Endothelial cell of umbilical vein (primary cell): ENCODE measurements around the gene RFWD3. TPM values are rescaled to one million over a fixed set of nuclear protein-coding genes. Genes with fewer than 3 reads are reported as not detected.

ENCODE experiments used
- BruUV-seq: library from RNA; stranded (reverse); fragments of 400-500 nt; replicated peaks from 2 replicates; lab custom pipeline; 2021; lab: Mats Ljungman, UMichigan
- CTCF ChIA-PET: fragments of 300-600, 350-600 bp; sonication (Branson Sonifier 250); formaldehyde crosslinking; loops from one replicate; lab custom pipeline; 2021; ENCODE audit warnings: antibody characterized with exemption, inconsistent platforms; lab: Charles Lee
- POLR2A ChIA-PET: fragments of 300-600, 350-600 bp; sonication (Branson Sonifier 250); formaldehyde crosslinking; loops from one replicate; lab custom pipeline; 2021; ENCODE audit warnings: antibody characterized with exemption, inconsistent platforms; lab: Charles Lee
- DNase-seq: peaks from one replicate; pipeline ENCODE4 v3.0.0-alpha.2; 2011; ENCODE audit warnings: low read depth, low spot score
- FAIRE-seq: peaks from 2 replicates; lab custom pipeline; 2011; peaks lifted over from hg19 to GRCh38; lab: Jason Lieb, UNC
- H2AFZ ChIP-seq: 2 replicates; pipeline ENCODE4 v1.6.0; 2012; ENCODE audit warnings: low read depth, low read length, control low read depth, inconsistent platforms
- H3K27ac ChIP-seq: 2 replicates; pipeline ENCODE4 v1.5.1; 2011; ENCODE audit warnings: low read depth, mild to moderate bottlenecking, control low read depth, low read length, moderate library complexity; ENCODE audit not compliant: insufficient read depth
- H3K27me3 ChIP-seq, 2 experiments: 2 replicates each; pipeline versions ENCODE4 v1.6.0 to v1.6.1; 2011; ENCODE audit warnings: low read length in 2 of 2, mixed read lengths in 1 of 2; ENCODE audit not compliant: control insufficient read depth in 2 of 2, insufficient read depth in 2 of 2
- H3K36me3 ChIP-seq, 2 experiments: 2 replicates in 1 of 2; 3 replicates in 1 of 2; pipeline ENCODE4 v1.5.1; 2011; ENCODE audit warnings: low read length in 2 of 2, mild to moderate bottlenecking in 1 of 2, moderate library complexity in 1 of 2; ENCODE audit not compliant: control insufficient read depth in 2 of 2, insufficient read depth in 2 of 2; ENCODE audit errors: extremely low read depth in 1 of 2
- H3K4me1 ChIP-seq: 3 replicates; pipeline ENCODE4 v1.5.1; 2011; ENCODE audit warnings: mild to moderate bottlenecking, low read length; ENCODE audit not compliant: control insufficient read depth, insufficient read depth; ENCODE audit errors: extremely low read depth
- H3K4me2 ChIP-seq: 2 replicates; pipeline ENCODE4 v1.6.1; 2011; ENCODE audit warnings: low read length, control low read depth, mixed read lengths; ENCODE audit not compliant: insufficient read depth
- H3K4me3 ChIP-seq, 3 experiments: fragments of 200-600 bp in 1 of 3; sonication (generic), shearing (Covaris generic) in 1 of 3; replicated peaks in 1 of 3; 2 replicates each; pipeline ENCODE4 v1.5.1; 2011 to 2016; ENCODE audit warnings: control low read depth in 3 of 3, low read length in 3 of 3, mild to moderate bottlenecking in 2 of 3, inconsistent platforms in 1 of 3, low read depth in 1 of 3, moderate library complexity in 1 of 3; ENCODE audit not compliant: insufficient read depth in 1 of 3
- H3K79me2 ChIP-seq: 2 replicates; pipeline ENCODE4 v1.6.0; 2012; ENCODE audit warnings: low read length, inconsistent platforms; ENCODE audit not compliant: control insufficient read depth, insufficient read depth
- H3K9ac ChIP-seq: replicated peaks from 2 replicates; pipeline ENCODE3; 2011; ENCODE audit warnings: low read length, control low read depth; ENCODE audit not compliant: insufficient read depth; ENCODE audit errors: extremely low read depth
- H3K9me1 ChIP-seq: replicated peaks from 3 replicates; pipeline ENCODE4 v1.6.0; 2011; ENCODE audit warnings: mild to moderate bottlenecking, low read length; ENCODE audit not compliant: control insufficient read depth, insufficient read depth; ENCODE audit errors: extremely low read depth
- H3K9me3 ChIP-seq: replicated peaks from 2 replicates; pipeline ENCODE4 v1.5.1; 2012; ENCODE audit warnings: low read length, inconsistent platforms; ENCODE audit not compliant: control insufficient read depth, insufficient read depth
- H4K20me1 ChIP-seq: replicated peaks from 2 replicates; pipeline ENCODE3; 2011; ENCODE audit warnings: mild to moderate bottlenecking, low read length; ENCODE audit not compliant: control insufficient read depth, insufficient read depth; ENCODE audit errors: extremely low read depth
- CTCF ChIP-seq, 2 donors: IDR thresholded peaks; 1 replicate in 1 of 2; 2 replicates in 1 of 2; pipeline ENCODE4 v1.5.1; 2011; ENCODE audit warnings: low read length in 2 of 2, mild to moderate bottlenecking in 2 of 2, moderate library complexity in 2 of 2, control low read depth in 1 of 2, inconsistent platforms in 1 of 2, low read depth in 1 of 2; ENCODE audit not compliant: insufficient read depth in 1 of 2; ENCODE audit errors: extremely low read depth in 1 of 2
- EZH2 ChIP-seq: IDR thresholded peaks from 2 replicates; pipeline ENCODE4 v1.6.1; 2012; ENCODE audit warnings: borderline replicate concordance, low read depth, mild to moderate bottlenecking, moderate library complexity, low read length, inconsistent platforms; ENCODE audit not compliant: severe bottlenecking
- FOS ChIP-seq: IDR thresholded peaks from 2 replicates; pipeline ENCODE4 v1.6.1; 2011; ENCODE audit warnings: mild to moderate bottlenecking, low read length, moderate library complexity, borderline replicate concordance; ENCODE audit not compliant: insufficient read depth
- GATA2 ChIP-seq: IDR thresholded peaks from 2 replicates; pipeline ENCODE4 v1.7.0; 2011; ENCODE audit warnings: low read depth, mild to moderate bottlenecking, moderate library complexity, mixed read lengths, low read length; ENCODE audit not compliant: insufficient read length, insufficient read depth
- JUN ChIP-seq: IDR thresholded peaks from 2 replicates; pipeline ENCODE4 v1.6.1; 2011; ENCODE audit warnings: borderline replicate concordance, low read depth; ENCODE audit not compliant: insufficient read length, insufficient read depth
- MAX ChIP-seq: IDR thresholded peaks from 2 replicates; pipeline ENCODE4 v1.6.1; 2011; ENCODE audit not compliant: insufficient read depth, insufficient read length
- MYC ChIP-seq: IDR thresholded peaks from one replicate; pipeline ENCODE4 v1.6.1; 2011; ENCODE audit warnings: mild to moderate bottlenecking, low read depth, low read length
- POLR2A ChIP-seq: IDR thresholded peaks from 2 replicates; pipeline ENCODE4 v1.6.1; 2012; ENCODE audit warnings: low read depth, mild to moderate bottlenecking, control low read depth, low read length
- POLR2AphosphoS5 ChIP-seq: IDR thresholded peaks from 2 replicates; pipeline ENCODE4 v1.6.1; 2012; ENCODE audit warnings: low read depth, mild to moderate bottlenecking, control low read depth, low read length, moderate library complexity; ENCODE audit not compliant: insufficient read depth
- dilution Hi-C: fragments of 300-500 bp; cut with MboI; formaldehyde crosslinking; loops from one replicate; pipeline ENCODE4 v1.15.0; 2019; ENCODE audit warnings: low sequenced_read_pairs; ENCODE audit not compliant: extremely low pct_ligation_motif_present
- intact Hi-C: fragments of 100-400 bp; cut with micrococcal nuclease; formaldehyde crosslinking; loops from one replicate; pipeline ENCODE4 v1.10.0; 2022
- polyA plus RNA-seq, 4 experiments: library from polyadenylated mRNA; depleted of rRNA in 3 of 4; stranded (reverse) in 3 of 4; unstranded in 1 of 4; fragments of >200 nt; gene quantifications; 2 replicates each; pipeline versions ENCODE4 v1.2.1 to v1.2.3, GENCODE V29; 2011 to 2012; ENCODE audit warnings: missing spikeins in 1 of 4
- total RNA-seq: library from RNA; stranded (reverse); gene quantifications from 2 replicates; pipeline ENCODE4 v1.2.3, GENCODE V29; 2021

Gene RFWD3
- total and polyA plus RNA-seq, 2 donors (not counting 3 experiments of a cell fraction or from before 2014, with no cell fraction given): 27.3 to 51.6 TPM

- dilution Hi-C loops: no loop called here
- Histone ChIP-seq H4K20me1 (peaks cover 2% of the 10 kb centered on the region), H3K4me1 (peaks cover 12% of the 10 kb centered on the region), H3K27ac (no peak overlapping the region), H3K36me3 (no peaks in the 10 kb centered on the region), H3K79me2 (peaks cover 75% of the 10 kb centered on the region), H2AFZ (no peak overlapping the region), H3K9ac (no peak overlapping the region), H3K4me3 (no peak overlapping the region), H3K27me3 (no peaks in the 10 kb centered on the region), H3K9me3 (no peaks in the 10 kb centered on the region), H3K4me2 (no peak overlapping the region), H3K9me1 (no peaks in the 10 kb centered on the region)
- TF ChIP-seq EZH2 (no peak), CTCF (IDR thresholded peaks at IDR 0.05; ENCODE audit: extremely low read depth in 1 of 2, insufficient read depth in 1 of 2, low read depth in 1 of 2, low read length in 2 of 2) (no peak), MYC (no peak)
- intact Hi-C loops: no loop called here
- POLR2A ChIA-PET: no interaction called here
- no TSS peak for BruUV-seq
- FAIRE-seq: no peak
- CTCF ChIA-PET: interaction anchor here (1.4 to 1.7 kb wide), 2 partner anchors 10 to 26 kb away, joined by 3 to 4 read pairs; no protein-coding TSS in a partner anchor
- DNase-seq: no peak
Measured at GRCh38 chr16:74582970-74583369, 83.7 kb downstream of the RFWD3 start.

- FAIRE-seq (no peak), DNase-seq (no peak)
- no peak overlapping the region for H2AFZ ChIP-seq
- H4K20me1 ChIP-seq: no peaks in the 10 kb centered on the region
- H3K27ac ChIP-seq: no peak overlapping the region
- H3K9ac ChIP-seq: no peak overlapping the region
- no peak overlapping the region for H3K4me3 ChIP-seq
- intact Hi-C loops (no loop called here), dilution Hi-C loops (no loop called here)
- H3K9me3 ChIP-seq: no peaks in the 10 kb centered on the region
- H3K36me3 ChIP-seq: no peaks in the 10 kb centered on the region
- POLR2A ChIA-PET: no interaction called here
- BruUV-seq: no TSS peak
- no peaks in the 10 kb centered on the region for H3K27me3 ChIP-seq
- peaks cover 74% of the 10 kb centered on the region for H3K79me2 ChIP-seq
- no peak overlapping the region for H3K4me2 ChIP-seq
- TF ChIP-seq MYC (no peak), POLR2AphosphoS5 (no peak), JUN (no peak), MAX (no peak), POLR2A (no peak), CTCF (IDR thresholded peaks at IDR 0.05; ENCODE audit: extremely low read depth in 1 of 2, insufficient read depth in 1 of 2, low read depth in 1 of 2, low read length in 2 of 2) (no peak), GATA2 (no peak), FOS (no peak), EZH2 (no peak)
- H3K9me1 ChIP-seq: no peaks in the 10 kb centered on the region
- peaks cover 16% of the 10 kb centered on the region for H3K4me1 ChIP-seq
- CTCF ChIA-PET: no interaction called here
Measured at GRCh38 chr16:74580833-74581232, 85.8 kb downstream of the RFWD3 start.
